ENCODE data around the gene GPD1. TPM values are rescaled to one million over a fixed set of nuclear protein-coding genes. Genes with fewer than 3 reads are reported as not detected.
"Not testable (repeated sequence)": the region's sequence is repeated elsewhere in the genome, so short reads cannot be mapped to it uniquely, and the experiment has no call there.

Gene GPD1
- total RNA-seq, 4 donors from 2014 or later = 188 to 829 (median 253) TPM

- Histone ChIP-seq H3K27ac (no peak overlapping the region), H3K36me3 (peaks cover 0 to 8% (median 0%) of the 10 kb centered on the region in 3 donors), H3K9me3 (no peaks in the 10 kb centered on the region), H3K27me3 (no peaks in the 10 kb centered on the region), H3K4me3 (no peak overlapping the region), H3K4me1 (peaks cover 0 to 16% (median 2%) of the 10 kb centered on the region in 4 donors)
- 32 to 33% methylated on average over 1 of the region's 1 CpG for WGBS, 2 donors
- no peak for DNase-seq (ENCODE audit: low spot score in 2 of 2)
- no peak for TF ChIP-seq CTCF (IDR thresholded peaks at IDR 0.05)
- TF ChIP-seq EP300 (IDR thresholded peaks at IDR 0.05) = no peak
- TF ChIP-seq POLR2A (IDR thresholded peaks at IDR 0.05) = no peak
Measured at GRCh38 chr12:50151047-50151687, 47.4 kb downstream of the GPD1 start.

GRCh38 chr12:50154947-50155346 lies 51.1 kb downstream of the GPD1 start:
- not testable (repeated sequence) for DNase-seq (ENCODE audit: low spot score in 2 of 2); H3K4me3 ChIP-seq; H3K27ac ChIP-seq; H3K9me3 ChIP-seq; H3K4me1 ChIP-seq; H3K27me3 ChIP-seq; H3K36me3 ChIP-seq
- 87 to 94% methylated on average over 5 of the region's 5 CpGs for WGBS, 2 donors

GRCh38 chr12:50156641-50157040 lies 52.8 kb downstream of the GPD1 start:
- H3K4me3 ChIP-seq = no peak overlapping the region
- TF ChIP-seq EP300 (IDR thresholded peaks at IDR 0.05) (no peak), CTCF (IDR thresholded peaks at IDR 0.05) (no peak), POLR2A (IDR thresholded peaks at IDR 0.05) (no peak)
- no peak for DNase-seq (ENCODE audit: low spot score in 2 of 2)
- no peak overlapping the region for H3K27ac ChIP-seq
- peaks cover 0 to 8% (median 0%) of the 10 kb centered on the region in 3 donors for H3K36me3 ChIP-seq
- no peaks in the 10 kb centered on the region for H3K4me1 ChIP-seq
- H3K9me3 ChIP-seq = no peaks in the 10 kb centered on the region
- no peaks in the 10 kb centered on the region for H3K27me3 ChIP-seq

- H3K36me3 ChIP-seq = peaks cover 0 to 8% (median 0%) of the 10 kb centered on the region in 3 donors
- H3K4me3 ChIP-seq = no peak overlapping the region
- no peak for TF ChIP-seq EP300 (IDR thresholded peaks at IDR 0.05)
- TF ChIP-seq CTCF (IDR thresholded peaks at IDR 0.05) = no peak
- no peak for TF ChIP-seq POLR2A (IDR thresholded peaks at IDR 0.05)
- H3K4me1 ChIP-seq = no peaks in the 10 kb centered on the region
- no peak overlapping the region for H3K27ac ChIP-seq
- no peaks in the 10 kb centered on the region for H3K27me3 ChIP-seq
- WGBS, 2 donors = 87 to 89% methylated on average over 2 of the region's 2 CpGs
- no peak for DNase-seq (ENCODE audit: low spot score in 2 of 2)
- no peaks in the 10 kb centered on the region for H3K9me3 ChIP-seq
Measured at GRCh38 chr12:50157259-50157658, 53.5 kb downstream of the GPD1 start.

GRCh38 chr12:50160643-50161042 lies 56.8 kb downstream of the GPD1 start:
- no peak for TF ChIP-seq EP300 (IDR thresholded peaks at IDR 0.05)
- no peak for TF ChIP-seq POLR2A (IDR thresholded peaks at IDR 0.05)
- TF ChIP-seq CTCF (IDR thresholded peaks at IDR 0.05) = no peak
- H3K27me3 ChIP-seq = no peaks in the 10 kb centered on the region
- no peak overlapping the region for H3K27ac ChIP-seq
- no peaks in the 10 kb centered on the region for H3K36me3 ChIP-seq
- H3K9me3 ChIP-seq = no peaks in the 10 kb centered on the region
- no peak for DNase-seq (ENCODE audit: low spot score in 2 of 2)
- H3K4me3 ChIP-seq = no peak overlapping the region
- H3K4me1 ChIP-seq = peaks cover 0 to 13% (median under 1%) of the 10 kb centered on the region in 4 donors

Other genes starting within 250 kb of the GPD1 start
- gene FAIM2, start 200.1 kb upstream of the GPD1 start, total RNA-seq = 10 to 100 TPM in 3 of 4 donors, 1 to 10 TPM in 1; 6.9 to 68.6 (median 36.9) TPM
- gene AQP2, start 153.3 kb upstream of the GPD1 start, total RNA-seq = not detected
- gene AQP5, start 142.1 kb upstream of the GPD1 start, total RNA-seq = under 1 TPM in 1 of 4 donors, not detected in 3; 0.21 TPM
- gene AQP6, start 131.1 kb upstream of the GPD1 start, total RNA-seq = under 1 TPM in 2 of 4 donors, not detected in 2; 0.39 to 0.63 TPM
- gene RACGAP1, start 78.5 kb upstream of the GPD1 start, total RNA-seq = 10 to 100 TPM in 2 of 4 donors, 1 to 10 TPM in 2; 6.3 to 15.1 (median 10.5) TPM
- gene ASIC1, start 46.4 kb upstream of the GPD1 start, total RNA-seq = 1 to 10 TPM in 3 of 4 donors, not detected in 1; 1.8 to 4.2 (median 2.9) TPM
- gene SMARCD1, start 18.7 kb upstream of the GPD1 start, total RNA-seq = 10 to 100 TPM; 45.9 to 97.2 (median 65.3) TPM
- 10 to 100 TPM; 35.8 to 91.5 (median 55.2) TPM for gene COX14, start 8.2 kb downstream of the GPD1 start, total RNA-seq
- 10 to 100 TPM; 30.3 to 45.5 (median 40.5) TPM for gene CERS5, start 63.4 kb downstream of the GPD1 start, total RNA-seq
- 100 to 1,000 TPM in 3 of 4 donors, 10 to 100 TPM in 1; 87.7 to 213 (median 152) TPM for gene LIMA1, start 179.5 kb downstream of the GPD1 start, total RNA-seq

Measured in tibial nerve (tissue), 4 donors.